Neural progenitor cell (in vitro differentiated cells): ENCODE results near the gene DNAJC24. TPM values are rescaled to one million over a fixed set of nuclear protein-coding genes. Genes with fewer than 3 reads are reported as not detected.

Experiments used
- DNase-seq: peaks from one replicate; pipeline ENCODE4 v3.0.0-alpha.2; 2016; ENCODE audit warnings: low spot score
- H2AFZ ChIP-seq: fragments of 200-600 bp; sonication (generic); replicated peaks from 2 replicates; pipeline ENCODE4 v1.6.1; 2016; ENCODE audit warnings: antibody characterized with exemption
- H3F3A ChIP-seq: fragments of 200-600 bp; sonication (generic); 2 replicates; pipeline ENCODE4 v1.6.1; 2016; ENCODE audit warnings: antibody characterized with exemption, low read depth
- H3K27ac ChIP-seq: fragments of 200-600 bp; sonication (generic); 2 replicates; pipeline ENCODE4 v1.5.1; 2016; ENCODE audit warnings: mild to moderate bottlenecking
- H3K27me3 ChIP-seq: fragments of 200-600 bp; sonication (generic); 2 replicates; pipeline ENCODE4 v1.6.1; 2016; ENCODE audit warnings: mild to moderate bottlenecking, moderate library complexity
- H3K36me3 ChIP-seq: fragments of 200-600 bp; sonication (generic); 2 replicates; pipeline ENCODE4 v1.5.1; 2016
- H3K4me1 ChIP-seq: fragments of 200-600 bp; sonication (generic); 2 replicates; pipeline ENCODE4 v1.6.1; 2016; ENCODE audit warnings: mixed run types
- H3K4me2 ChIP-seq: fragments of 200-600 bp; sonication (generic); 2 replicates; pipeline ENCODE4 v1.6.1; 2016
- H3K4me3 ChIP-seq: fragments of 200-600 bp; sonication (generic); 2 replicates; pipeline ENCODE4 v1.5.1; 2016
- H3K79me2 ChIP-seq: fragments of 200-600 bp; sonication (generic); 2 replicates; pipeline ENCODE4 v1.6.1; 2016; ENCODE audit warnings: low read depth
- H3K9ac ChIP-seq: fragments of 200-600 bp; sonication (generic); 2 replicates; pipeline ENCODE4 v1.6.1; 2016
- H3K9me3 ChIP-seq: fragments of 200-600 bp; sonication (generic); 2 replicates; pipeline ENCODE4 v1.5.1; 2016; ENCODE audit warnings: low read depth
- H4K20me1 ChIP-seq: fragments of 200-600 bp; sonication (generic); 2 replicates; pipeline ENCODE4 v1.6.1; 2016; ENCODE audit warnings: low read depth
- H3K27ac Mint-ChIP-seq: 3 replicates; pipeline ENCODE4 v1.8.0; 2021; ENCODE audit warnings: mixed read lengths
- H3K27me3 Mint-ChIP-seq: 2 replicates; pipeline ENCODE4 v1.8.0; 2022; ENCODE audit warnings: low read depth, mild to moderate bottlenecking, inconsistent platforms, moderate library complexity, mixed read lengths; ENCODE audit not compliant: insufficient read depth
- H3K36me3 Mint-ChIP-seq: 3 replicates; pipeline ENCODE4 v1.8.0; 2021; ENCODE audit warnings: mixed read lengths
- H3K4me1 Mint-ChIP-seq: 3 replicates; pipeline ENCODE4 v1.8.0; 2021; ENCODE audit warnings: mixed read lengths
- H3K4me3 Mint-ChIP-seq: 3 replicates; pipeline ENCODE4 v1.8.0; 2021; ENCODE audit warnings: mild to moderate bottlenecking, moderate library complexity, mixed read lengths
- H3K9me3 Mint-ChIP-seq: 3 replicates; pipeline ENCODE4 v1.8.0; 2020; ENCODE audit warnings: mixed read lengths
- CTCF ChIP-seq: fragments of 200-600 bp; sonication (generic); IDR thresholded peaks from 2 replicates; pipeline ENCODE4 v1.5.1; 2017; ENCODE audit warnings: antibody characterized with exemption, mild to moderate bottlenecking
- EZH2 ChIP-seq: fragments of 200-600 bp; sonication (generic); IDR thresholded peaks from 2 replicates; pipeline ENCODE4 v1.6.1; 2017; ENCODE audit warnings: antibody characterized with exemption, mild to moderate bottlenecking, moderate library complexity
- EZH2phosphoT487 ChIP-seq: fragments of 200-600 bp; sonication (generic); IDR thresholded peaks from 2 replicates; pipeline ENCODE4 v1.6.1; 2017; ENCODE audit warnings: antibody characterized with exemption
- total RNA-seq: library from RNA; depleted of rRNA; stranded (reverse); fragments of >200 nt; gene quantifications from 2 replicates; pipeline ENCODE4 v1.2.3, GENCODE V29; 2015; ENCODE audit warnings: low replicate concordance

DNAJC24 gene
- total RNA-seq, 1 donor from 2014 or later = 80.9 TPM

- no peak overlapping the region for H3K9ac ChIP-seq
- peaks cover 35% of the 10 kb centered on the region for H3K36me3 Mint-ChIP-seq
- peaks cover 11% of the 10 kb centered on the region for H3K36me3 ChIP-seq
- H3K4me1 ChIP-seq = peaks cover 4% of the 10 kb centered on the region
- no peak overlapping the region for H3K4me2 ChIP-seq
- peaks cover 5% of the 10 kb centered on the region for H3K4me1 Mint-ChIP-seq
- DNase-seq = no peak
- no peak overlapping the region for H3K4me3 ChIP-seq
- H3F3A ChIP-seq = peaks cover 9% of the 10 kb centered on the region
- H3K9me3 Mint-ChIP-seq = peaks cover 21% of the 10 kb centered on the region
- H2AFZ ChIP-seq = no peak overlapping the region
- peaks cover 44% of the 10 kb centered on the region for H3K79me2 ChIP-seq
- H3K9me3 ChIP-seq = peaks cover 10% of the 10 kb centered on the region
- no peaks in the 10 kb centered on the region for H4K20me1 ChIP-seq
- H3K27ac Mint-ChIP-seq = no peak overlapping the region
- H3K4me3 Mint-ChIP-seq = no peak overlapping the region
- no peak for TF ChIP-seq EZH2
- TF ChIP-seq CTCF = no peak
- TF ChIP-seq EZH2phosphoT487 = no peak
- peaks cover 2% of the 10 kb centered on the region for H3K27me3 Mint-ChIP-seq
- H3K27ac ChIP-seq = peak overlapping the region; percentile 3
- no peaks in the 10 kb centered on the region for H3K27me3 ChIP-seq
Observed at GRCh38 chr11:31408201-31408600, 38.5 kb downstream of the DNAJC24 start.

GRCh38 chr11:31412946-31413345 lies 43.3 kb downstream of the DNAJC24 start:
- H3K79me2 ChIP-seq = peaks cover 40% of the 10 kb centered on the region

DNA sequence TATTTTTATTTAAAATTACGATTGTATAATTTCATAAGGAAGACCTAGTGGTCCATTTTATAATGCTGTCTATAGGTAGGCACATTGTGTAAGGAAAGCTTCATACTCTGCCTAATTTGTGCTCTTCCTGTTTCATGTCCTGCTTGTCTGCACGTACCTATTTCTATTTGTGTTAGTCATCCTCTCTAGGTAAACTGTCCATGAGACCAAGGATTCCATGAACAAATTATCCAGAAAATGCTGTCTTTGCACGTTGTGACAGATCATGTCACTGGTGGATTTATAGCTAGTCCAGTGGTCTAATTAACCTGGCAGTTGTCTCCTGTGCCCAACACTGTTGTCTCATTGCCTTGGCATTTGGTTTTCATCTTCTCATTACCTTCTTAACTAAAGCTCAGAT lies 44.7 kb downstream of the DNAJC24 start:
- Mint-ChIP-seq H3K27ac (no peak overlapping the region), H3K4me3 (no peak overlapping the region), H3K9me3 (peaks cover 19% of the 10 kb centered on the region), H3K36me3 (peaks cover 33% of the 10 kb centered on the region), H3K4me1 (peaks cover 36% of the 10 kb centered on the region), H3K27me3 (no peaks in the 10 kb centered on the region)
- TF ChIP-seq CTCF (no peak), EZH2phosphoT487 (no peak), EZH2 (no peak)
- no peak overlapping the region for H3K4me2 ChIP-seq
- no peak overlapping the region for H3K4me3 ChIP-seq
- peaks cover 32% of the 10 kb centered on the region for H3F3A ChIP-seq
- DNase-seq = no peak
- H4K20me1 ChIP-seq = no peaks in the 10 kb centered on the region
- H3K36me3 ChIP-seq = peaks cover 11% of the 10 kb centered on the region
- H3K27me3 ChIP-seq = no peaks in the 10 kb centered on the region
- peak overlapping the region; percentile 25 for H3K27ac ChIP-seq
- H3K9me3 ChIP-seq = peaks cover 10% of the 10 kb centered on the region
- H2AFZ ChIP-seq = no peak overlapping the region
- no peak overlapping the region for H3K9ac ChIP-seq
- H3K4me1 ChIP-seq = peaks cover 49% of the 10 kb centered on the region
- H3K79me2 ChIP-seq = peaks cover 50% of the 10 kb centered on the region

More at GRCh38 chr11:31412946-31413345, 43.3 kb downstream of the DNAJC24 start:
- Histone ChIP-seq H3K9me3 (peaks cover 10% of the 10 kb centered on the region), H3F3A (peaks cover 28% of the 10 kb centered on the region), H3K4me3 (no peak overlapping the region), H3K36me3 (peaks cover 11% of the 10 kb centered on the region), H3K27me3 (no peaks in the 10 kb centered on the region), H4K20me1 (no peaks in the 10 kb centered on the region), H3K4me1 (peaks cover 35% of the 10 kb centered on the region), H2AFZ (no peak overlapping the region), H3K9ac (no peak overlapping the region), H3K27ac (peak overlapping the region; percentile 44), H3K4me2 (no peak overlapping the region)
- peaks cover 39% of the 10 kb centered on the region for H3K36me3 Mint-ChIP-seq
- H3K4me3 Mint-ChIP-seq = no peak overlapping the region
- H3K27me3 Mint-ChIP-seq = no peaks in the 10 kb centered on the region
- no peak for DNase-seq
- no peak overlapping the region for H3K27ac Mint-ChIP-seq
- peaks cover 19% of the 10 kb centered on the region for H3K9me3 Mint-ChIP-seq
- peaks cover 23% of the 10 kb centered on the region for H3K4me1 Mint-ChIP-seq
- TF ChIP-seq EZH2 (no peak), EZH2phosphoT487 (no peak), CTCF (no peak)
